Kidney (tissue), 14 donors: ENCODE data around the gene TRPM3. TPM values are rescaled to one million over a fixed set of nuclear protein-coding genes. Genes with fewer than 3 reads are reported as not detected.
A peak's percentile ranks its signal among the peaks of the same experiment; 100 is the strongest.

Source experiments
- DNase-seq, 5 donors: peaks; one replicate each; pipeline ENCODE4 v3.0.0-alpha.2; 2013 to 2020
- FAIRE-seq: peaks from 2 replicates; lab custom pipeline; 2012; peaks lifted over from hg19 to GRCh38; lab: Jason Lieb, UNC
- H3K27ac ChIP-seq, 2 donors: one replicate each; pipeline ENCODE4 v1.7.0; 2013; ENCODE audit warnings: low read depth in 2 of 2, low read length in 2 of 2, inconsistent platforms in 1 of 2
- H3K27me3 ChIP-seq: one replicate; pipeline ENCODE4 v1.7.1; 2013; ENCODE audit warnings: low read length, inconsistent platforms; ENCODE audit not compliant: control insufficient read depth, insufficient read depth
- H3K36me3 ChIP-seq, 3 donors: one replicate each; pipeline versions ENCODE4 v1.7.0 to v1.7.1; 2013; ENCODE audit warnings: low read length in 3 of 3, control low read depth in 1 of 3, inconsistent platforms in 1 of 3; ENCODE audit not compliant: insufficient read depth in 3 of 3, control insufficient read depth in 2 of 3
- H3K4me1 ChIP-seq, 3 donors: one replicate each; pipeline versions ENCODE4 v1.7.0 to v1.7.1; 2013; ENCODE audit warnings: low read length in 3 of 3, inconsistent platforms in 1 of 3, low read depth in 1 of 3; ENCODE audit not compliant: control insufficient read depth in 2 of 3, insufficient read depth in 2 of 3
- H3K4me3 ChIP-seq, 3 donors: one replicate each; pipeline versions ENCODE4 v1.7.0 to v1.8.1; 2013; ENCODE audit warnings: low read length in 3 of 3, control low read depth in 1 of 3, inconsistent platforms in 1 of 3
- H3K9ac ChIP-seq, 3 donors: one replicate each; pipeline versions ENCODE4 v1.7.0 to v1.7.1; 2013; ENCODE audit warnings: low read length in 3 of 3, control low read depth in 1 of 3, inconsistent platforms in 1 of 3
- H3K9me3 ChIP-seq, 3 donors: one replicate each; pipeline versions ENCODE4 v1.7.0 to v1.7.1; 2013; ENCODE audit warnings: low read length in 3 of 3, control low read depth in 1 of 3, inconsistent platforms in 1 of 3; ENCODE audit not compliant: control insufficient read depth in 2 of 3, insufficient read depth in 1 of 3
- CTCF ChIP-seq: IDR thresholded peaks from 3 replicates; pipeline ENCODE4 v1.5.1; 2012; ENCODE audit warnings: mild to moderate bottlenecking, moderate library complexity, borderline replicate concordance; ENCODE audit not compliant: insufficient read depth; ENCODE audit errors: extremely low read depth
- intact Hi-C: fragments of 100-400 bp; cut with DNase I; formaldehyde crosslinking; loops from one replicate; pipeline ENCODE4 v1.11.1; 2022
- polyA plus RNA-seq: library from polyadenylated mRNA; stranded (reverse); fragments of 350-450 nt; fragmentation: Illumina TruSeq; extraction: RNeasy Lipid Tissue Mini Kit (QIAGEN cat#74804); gene quantifications from one replicate; pipeline ENCODE4 v1.2.3, GENCODE V29; 2014; ENCODE audit warnings: low read depth, low replicate concordance; ENCODE audit not compliant: insufficient read depth
- total RNA-seq: library from RNA; stranded (reverse); fragmentation: NEBNext Ultra II Directional; extraction: Animal tissue kit (Norgen Biotek cat#: 25700); gene quantifications from one replicate; pipeline ENCODE4 v1.2.1, GENCODE V29; 2021
- donor health status: control.
- donor health status: control.
- donor health status: control.
- donor health status: control.
- donor health status: control.
- donor health status: DM: yes; HTN: yes; CAD: no.
- donor health status: Normal renal cell carcinoma (clear cell type).

TRPM3 gene
- total and polyA plus RNA-seq, 2 donors from 2014 or later: 8.8 to 11.4 TPM

GRCh38 chr9:71001780-71002386 is 119.5 kb downstream of the TRPM3 start:
- H3K9ac ChIP-seq: no peak overlapping the region
- no peaks in the 10 kb centered on the region for H3K36me3 ChIP-seq
- DNase-seq (peak in 3 of 5 donors; percentile 34 to 54 (median 38)), FAIRE-seq (no peak)
- no peaks in the 10 kb centered on the region for H3K27me3 ChIP-seq
- TF ChIP-seq CTCF: peak; percentile 60
- H3K4me3 ChIP-seq: no peak overlapping the region
- H3K27ac ChIP-seq: no peak overlapping the region
- peaks cover 0 to 9% (median 3%) of the 10 kb centered on the region in 3 donors for H3K9me3 ChIP-seq
- no peaks in the 10 kb centered on the region for H3K4me1 ChIP-seq
- intact Hi-C loops: no loop called here

GRCh38 chr9:70998962-70999361 is 122.5 kb downstream of the TRPM3 start:
- H3K4me3 ChIP-seq: no peak overlapping the region
- intact Hi-C loops: no loop called here
- TF ChIP-seq CTCF: no peak
- DNase-seq: no peak
- H3K9ac ChIP-seq: no peak overlapping the region
- H3K9me3 ChIP-seq: no peaks in the 10 kb centered on the region
- no peaks in the 10 kb centered on the region for H3K36me3 ChIP-seq
- no peak overlapping the region for H3K27ac ChIP-seq
- no peaks in the 10 kb centered on the region for H3K4me1 ChIP-seq
- no peak for FAIRE-seq
- H3K27me3 ChIP-seq: no peaks in the 10 kb centered on the region

GRCh38 chr9:70995511-70995910 is 125.9 kb downstream of the TRPM3 start:
- no peaks in the 10 kb centered on the region for H3K36me3 ChIP-seq
- no peaks in the 10 kb centered on the region for H3K27me3 ChIP-seq
- no peak overlapping the region for H3K9ac ChIP-seq
- no peaks in the 10 kb centered on the region for H3K4me1 ChIP-seq
- FAIRE-seq: no peak
- no peak overlapping the region for H3K27ac ChIP-seq
- DNase-seq: no peak
- H3K9me3 ChIP-seq: no peaks in the 10 kb centered on the region
- H3K4me3 ChIP-seq: no peak overlapping the region
- intact Hi-C loops: no loop called here
- TF ChIP-seq CTCF: no peak

GRCh38 chr9:70994582-70994981 is 126.8 kb downstream of the TRPM3 start:
- TF ChIP-seq CTCF: no peak
- Histone ChIP-seq H3K4me1 (no peaks in the 10 kb centered on the region), H3K4me3 (no peak overlapping the region), H3K27ac (no peak overlapping the region), H3K36me3 (no peaks in the 10 kb centered on the region), H3K9me3 (no peaks in the 10 kb centered on the region), H3K27me3 (no peaks in the 10 kb centered on the region), H3K9ac (no peak overlapping the region)
- DNase-seq (peak in 1 of 5 donors; percentile 4), FAIRE-seq (no peak)
- intact Hi-C loops: no loop called here
